GM18870 (cell line): Measurements from ENCODE around the gene UGGT2.
"Not testable (repeated sequence)": the region's sequence is repeated elsewhere in the genome, so short reads cannot be mapped to it uniquely, and the experiment has no call there.

ENCODE experiments used
- ATAC-seq: cut with Tn5 transposase; IDR thresholded peaks from one replicate; pipeline ENCODE4 v1.9.1; 2021; ENCODE audit warnings: moderate library complexity; ENCODE audit not compliant: unreplicated experiment

Gene UGGT2

DNA sequence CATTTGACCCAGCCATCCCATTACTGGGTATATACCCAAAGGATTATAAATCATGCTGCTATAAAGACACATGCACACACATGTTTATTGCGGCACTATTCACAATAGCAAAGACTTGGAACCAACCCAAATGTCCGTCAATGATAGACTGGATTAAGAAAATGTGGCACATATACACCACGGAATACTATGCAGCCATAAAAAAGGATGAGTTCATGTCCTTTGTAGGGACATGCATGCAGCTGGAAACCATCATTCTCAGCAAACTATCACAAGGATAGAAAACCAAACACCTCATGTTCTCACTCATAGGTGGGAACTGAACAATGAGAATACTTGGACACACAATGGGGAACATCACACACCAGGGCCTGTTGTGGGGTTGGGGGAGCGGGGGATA is 2.2 kb downstream of the UGGT2 start:
- ATAC-seq = not testable (repeated sequence)

DNA sequence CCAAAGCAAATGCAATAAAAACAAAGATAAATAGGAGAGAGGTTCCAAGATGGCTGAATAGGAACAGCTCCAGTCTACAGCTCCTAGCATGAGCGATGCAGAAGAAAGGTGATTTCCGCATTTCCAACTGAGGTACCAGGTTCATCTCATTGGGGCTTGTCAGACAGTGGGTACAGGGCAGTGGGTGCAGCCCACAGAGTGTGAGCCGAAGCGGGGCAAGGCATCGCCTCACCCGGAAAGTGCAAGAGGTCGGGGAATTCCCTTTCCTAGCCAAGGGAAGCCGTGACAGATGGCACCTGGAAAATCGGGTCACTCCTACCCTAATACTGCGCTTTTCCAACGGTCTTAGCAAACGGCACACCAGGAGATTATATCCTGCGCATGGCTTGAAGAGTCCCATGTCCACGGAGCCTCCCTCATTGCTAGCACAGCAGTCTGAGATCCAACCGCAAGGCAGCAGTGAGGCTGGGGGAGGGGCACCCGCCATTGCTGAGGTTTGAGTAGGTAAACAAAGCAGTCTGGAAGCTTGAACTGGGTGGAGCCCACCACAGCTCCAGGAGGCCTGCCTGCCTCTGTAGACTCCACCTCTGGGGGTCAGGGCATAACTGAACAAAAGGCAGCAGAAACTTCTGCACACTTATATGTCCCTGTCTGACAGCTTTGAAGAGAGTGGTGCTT is 6.6 kb downstream of the UGGT2 start:
- ATAC-seq = not testable (repeated sequence)

DNA sequence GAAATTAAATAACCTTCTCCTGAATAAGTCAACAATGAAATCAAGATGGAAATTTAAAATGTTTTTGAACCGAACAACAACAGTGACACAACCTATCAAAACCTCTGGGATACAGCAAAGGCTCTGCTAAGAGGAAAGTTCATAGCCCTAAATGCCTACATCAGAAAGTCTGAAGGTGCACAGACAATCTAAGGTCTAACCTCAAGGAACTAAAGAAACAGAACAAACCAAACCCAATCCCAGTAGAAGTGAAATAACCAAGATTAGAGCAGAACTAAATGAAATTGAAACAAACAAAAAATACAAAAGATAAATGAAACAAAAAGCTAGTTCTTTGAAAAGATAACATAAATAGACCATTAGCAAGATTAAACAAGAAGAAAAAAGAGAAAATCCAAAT is 9.0 kb downstream of the UGGT2 start:
- no peak for ATAC-seq

DNA sequence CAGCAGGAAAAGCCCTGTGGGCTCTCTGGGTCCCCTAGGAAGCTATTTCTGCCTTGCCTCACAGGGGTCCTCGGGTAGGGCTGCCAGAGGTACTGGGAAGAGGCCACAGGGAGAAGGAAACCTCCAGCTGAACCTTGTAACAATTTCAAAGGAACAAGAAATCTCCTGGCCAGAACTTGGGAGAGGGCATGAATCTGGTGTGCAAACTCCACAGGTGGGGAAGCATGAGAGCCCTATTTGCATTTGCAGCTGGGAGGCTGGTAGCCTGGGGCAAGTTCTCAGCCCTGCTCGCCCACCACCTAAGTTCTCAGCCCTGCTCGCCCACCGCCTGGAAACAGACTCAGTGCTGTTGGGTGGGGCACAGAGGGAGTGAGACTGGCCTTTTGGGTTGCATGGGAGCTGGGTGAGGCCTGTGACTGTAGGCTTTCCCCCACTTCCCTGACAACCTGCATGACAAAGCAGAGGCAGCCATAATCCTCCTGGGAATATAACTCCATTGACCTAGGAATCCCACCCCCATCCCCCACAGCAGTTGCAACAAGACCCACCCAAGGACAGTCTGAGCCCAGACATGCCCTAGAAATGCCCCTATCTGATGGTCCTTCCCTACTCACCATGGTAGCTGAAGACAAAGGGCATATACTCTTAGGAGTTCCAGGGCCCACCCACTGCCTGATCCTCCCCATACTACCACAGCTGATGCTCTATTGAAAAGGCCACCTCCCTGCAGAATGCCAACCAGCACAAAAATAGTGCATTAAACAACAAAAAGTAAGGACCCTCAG is 11.7 kb downstream of the UGGT2 start:
- no peak for ATAC-seq

DNA sequence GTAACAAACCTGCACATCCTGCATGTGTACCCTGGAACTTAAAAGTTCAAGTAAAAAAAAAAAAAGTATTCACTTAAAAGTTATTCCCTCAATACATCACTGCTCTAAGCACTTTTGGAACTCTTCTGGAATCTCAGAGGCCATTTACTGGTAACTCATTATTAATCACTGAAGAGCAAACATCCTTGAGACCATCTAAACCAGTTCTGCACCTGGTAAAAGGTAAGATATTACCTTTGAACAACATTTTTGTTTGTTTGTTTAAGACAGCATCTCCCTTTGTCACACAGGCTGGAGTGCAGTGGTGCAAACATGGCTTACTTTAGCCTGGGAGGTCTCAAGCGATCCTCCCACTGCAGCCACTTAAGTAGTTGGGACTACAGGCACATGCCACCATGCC is 16.7 kb downstream of the UGGT2 start:
- no peak for ATAC-seq

DNA sequence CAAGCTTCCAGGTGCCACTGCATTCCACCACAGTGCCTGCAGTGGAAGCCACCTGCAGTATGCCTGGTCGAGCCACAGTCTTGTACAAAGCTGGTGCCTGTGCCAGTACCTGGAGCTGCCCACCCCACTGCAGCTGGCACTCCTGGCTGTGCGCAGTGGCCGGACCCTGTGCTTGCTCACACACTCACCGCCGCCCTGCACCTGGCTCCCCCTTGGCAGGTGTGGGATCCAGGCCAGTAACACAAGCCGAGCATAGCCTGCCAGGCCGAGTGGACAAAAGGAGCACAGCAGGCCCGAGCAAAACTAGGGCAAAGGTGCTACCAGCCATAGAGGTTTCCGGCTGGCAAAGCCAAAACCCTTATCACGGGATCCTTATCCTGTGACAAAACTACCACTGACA is 18.5 kb downstream of the UGGT2 start:
- no peak for ATAC-seq

DNA sequence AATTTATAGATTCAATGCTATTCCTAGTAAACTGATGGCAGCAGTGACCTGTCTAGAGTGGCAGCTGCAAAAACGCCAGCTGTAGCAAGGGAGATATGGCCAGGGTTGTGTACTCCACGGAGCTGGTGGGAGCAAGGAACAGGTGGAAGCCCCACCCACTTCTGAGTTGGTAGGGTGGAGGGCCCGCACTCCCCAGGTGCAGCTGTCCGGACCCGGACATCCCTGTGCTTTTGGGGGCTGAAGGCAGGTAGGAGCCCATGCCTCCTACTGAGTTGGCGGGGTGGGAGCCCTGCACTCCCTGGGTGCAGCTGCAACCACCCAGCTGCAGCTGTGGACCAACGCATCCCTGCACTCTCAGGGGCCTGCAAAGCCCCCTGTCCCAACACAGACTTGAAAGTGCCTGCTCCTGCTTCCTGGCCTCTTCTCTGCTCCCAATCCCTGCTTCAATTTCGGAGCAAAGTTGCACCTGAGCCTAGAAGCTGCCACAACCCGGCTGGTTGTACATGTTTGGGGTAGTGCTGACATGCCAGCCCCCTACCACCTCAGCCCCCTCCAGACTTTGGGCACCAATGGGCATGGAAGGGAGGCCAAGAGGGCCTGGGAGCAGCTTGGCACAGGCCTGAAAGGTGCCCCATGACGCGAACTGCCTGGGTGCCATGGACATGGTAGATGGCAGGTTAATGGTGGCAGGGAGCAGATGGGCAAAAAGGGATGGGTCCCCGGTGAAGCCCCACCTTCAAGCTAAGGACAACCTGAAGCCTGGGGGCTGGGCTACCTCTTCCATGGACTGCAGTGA is 19.8 kb downstream of the UGGT2 start:
- no peak for ATAC-seq

DNA sequence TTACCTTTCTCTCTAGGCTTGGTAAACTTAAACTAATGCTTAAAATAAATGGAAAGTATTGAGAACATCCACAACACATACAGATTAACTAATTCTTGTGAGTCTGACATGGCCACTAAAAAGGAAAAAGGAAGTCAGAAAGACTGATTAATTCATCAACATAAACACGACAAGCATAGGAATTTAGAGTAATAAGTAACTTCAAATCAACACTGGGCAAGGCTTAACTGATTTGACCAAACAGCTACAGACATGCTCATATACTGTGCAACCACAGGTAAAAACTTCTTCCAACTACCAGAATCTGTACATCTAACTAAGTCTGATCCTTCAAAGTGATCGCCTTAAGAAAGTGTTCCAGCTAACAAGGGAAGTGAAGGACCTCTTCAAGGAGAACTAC is 20.5 kb downstream of the UGGT2 start:
- ATAC-seq = peak; percentile 69

DNA sequence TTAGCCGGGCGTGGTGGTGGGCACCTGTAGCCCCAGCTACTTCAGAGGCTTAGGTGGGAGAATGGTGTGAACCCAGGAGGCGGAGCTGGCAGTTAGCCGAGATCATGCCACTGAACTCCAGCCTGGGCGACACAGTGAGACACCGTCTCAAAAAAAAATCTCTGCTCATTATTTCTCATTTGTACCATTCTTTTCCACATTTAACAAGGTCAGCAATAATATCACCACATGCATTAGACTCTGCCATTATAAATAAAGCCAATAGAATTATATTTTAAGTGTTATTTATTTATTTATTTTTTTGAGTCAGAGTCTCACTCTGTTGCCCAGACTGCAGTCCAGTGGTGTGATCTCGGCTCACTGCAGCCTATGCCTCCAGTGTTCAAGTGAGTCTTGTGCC is 24.2 kb downstream of the UGGT2 start:
- no peak for ATAC-seq

DNA sequence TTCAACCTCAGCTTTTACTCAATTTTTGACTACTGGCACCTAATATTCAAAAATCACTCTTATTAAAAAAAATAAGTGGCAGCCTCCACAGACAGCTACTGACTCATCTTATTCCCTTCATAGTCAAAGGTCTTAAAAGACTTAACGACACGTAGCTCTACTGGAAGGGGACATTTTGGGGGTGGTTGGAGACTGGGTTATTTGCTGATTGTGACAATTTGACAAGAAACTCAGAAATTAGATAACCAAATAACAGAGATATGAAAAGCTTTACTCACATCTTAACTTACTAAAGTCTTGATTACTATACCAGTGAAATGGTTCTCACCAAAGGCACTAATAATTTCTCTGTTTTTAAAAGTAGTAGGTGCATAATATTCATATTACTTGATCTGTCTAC is 25.7 kb downstream of the UGGT2 start:
- ATAC-seq = no peak

DNA sequence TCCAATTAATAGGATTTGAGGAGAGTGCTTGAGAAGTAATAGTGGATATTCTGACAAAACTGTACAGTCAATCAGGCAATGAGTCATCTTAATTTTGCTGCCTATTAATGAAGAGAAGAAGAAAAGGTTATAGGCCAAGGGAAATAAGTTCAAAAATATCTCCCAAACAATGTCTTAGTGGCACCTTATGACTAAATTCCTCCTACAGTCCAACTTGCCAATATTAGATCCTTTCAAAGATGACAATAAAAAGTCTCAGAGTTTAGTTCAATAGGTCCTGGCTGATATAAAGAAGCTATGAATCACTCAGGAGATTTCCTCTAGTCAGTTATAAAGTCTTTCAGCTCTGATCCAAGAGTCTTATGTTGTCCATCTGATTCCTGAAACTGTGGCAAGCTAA is 27.9 kb downstream of the UGGT2 start:
- ATAC-seq = no peak

DNA sequence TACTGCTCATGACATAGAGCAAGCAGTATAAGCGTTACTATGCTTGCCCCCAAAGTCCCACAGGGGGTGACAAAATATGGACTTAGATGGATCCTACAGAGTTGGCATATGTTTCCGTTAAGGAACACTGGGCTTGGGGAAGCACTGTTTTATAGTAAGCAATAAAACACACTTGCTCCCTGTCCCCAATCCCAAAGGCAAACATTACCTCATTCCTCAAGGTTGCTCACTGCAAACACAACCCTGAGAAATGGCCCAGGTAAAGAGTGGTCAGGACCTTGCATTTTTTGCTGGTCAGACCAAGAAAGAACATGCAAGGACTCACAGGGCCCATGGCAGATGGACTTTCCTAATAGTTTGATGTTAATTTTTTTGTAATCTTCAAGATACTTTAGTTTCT is 32.3 kb downstream of the UGGT2 start:
- no peak for ATAC-seq

DNA sequence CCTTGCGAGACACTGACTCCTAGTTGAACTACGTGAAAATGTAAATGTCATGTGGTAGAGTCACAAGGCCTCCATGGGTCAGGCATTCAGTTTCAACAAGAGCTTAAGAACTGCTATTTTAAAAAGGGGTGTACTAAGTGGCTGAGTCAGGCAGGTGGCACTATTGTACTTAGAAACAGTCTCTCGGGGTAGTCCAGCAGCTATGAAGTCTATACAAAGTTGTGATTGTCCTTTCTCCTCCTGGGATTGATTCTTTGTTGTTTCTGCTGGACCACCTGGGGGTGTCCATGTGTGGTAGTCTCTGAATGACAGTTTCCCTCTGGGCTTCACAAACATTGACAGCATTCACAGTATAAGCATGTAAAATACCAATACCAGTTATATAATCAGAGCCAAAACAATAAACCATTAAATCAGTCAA is 33.0 kb downstream of the UGGT2 start:
- ATAC-seq = peak; percentile 95

DNA sequence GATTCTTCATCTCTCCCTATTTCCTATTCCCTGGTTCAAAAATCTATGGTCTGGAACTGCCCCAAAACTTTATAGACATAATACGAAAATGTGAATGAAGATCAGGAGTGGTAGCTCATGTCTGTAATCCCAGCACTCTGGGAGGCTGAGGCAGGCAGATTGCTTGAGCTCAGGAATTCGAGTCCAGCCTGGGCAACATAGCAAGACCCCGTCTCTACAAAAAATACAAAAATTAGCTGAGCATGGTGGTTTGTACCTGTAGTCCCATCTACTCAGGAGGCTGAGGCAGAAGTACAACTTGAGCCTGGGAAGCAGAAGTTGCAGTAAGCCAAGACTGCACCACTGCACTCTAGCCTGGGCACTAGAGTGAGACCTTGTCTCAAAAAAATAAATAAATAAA is 35.1 kb downstream of the UGGT2 start:
- ATAC-seq = no peak

DNA sequence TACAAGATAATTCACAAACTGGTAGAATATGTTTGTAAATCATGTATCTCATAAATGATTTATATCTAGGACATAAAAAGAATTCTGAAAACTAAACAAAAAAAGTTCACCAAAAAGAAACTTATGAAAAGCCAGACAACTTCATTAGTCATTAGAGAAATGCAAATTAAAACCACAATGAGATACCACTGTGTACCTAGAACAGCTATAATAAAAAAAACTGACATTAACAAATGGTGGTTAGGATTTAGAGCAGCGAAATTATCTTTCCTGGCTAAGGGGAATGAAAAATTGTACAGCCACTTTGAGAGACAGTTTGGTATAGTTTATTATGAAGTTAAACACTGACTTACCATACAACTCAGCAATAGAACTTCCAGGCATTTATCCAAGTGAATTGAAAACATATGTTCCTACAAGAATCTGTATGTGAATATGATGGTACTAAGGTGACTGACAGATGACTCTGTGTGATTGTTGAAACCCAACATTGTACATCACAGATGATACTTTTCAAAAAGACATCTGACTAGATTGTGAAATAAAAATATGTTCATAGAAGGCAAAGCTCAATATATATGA is 41.8 kb downstream of the UGGT2 start:
- ATAC-seq = peak; percentile 58

DNA sequence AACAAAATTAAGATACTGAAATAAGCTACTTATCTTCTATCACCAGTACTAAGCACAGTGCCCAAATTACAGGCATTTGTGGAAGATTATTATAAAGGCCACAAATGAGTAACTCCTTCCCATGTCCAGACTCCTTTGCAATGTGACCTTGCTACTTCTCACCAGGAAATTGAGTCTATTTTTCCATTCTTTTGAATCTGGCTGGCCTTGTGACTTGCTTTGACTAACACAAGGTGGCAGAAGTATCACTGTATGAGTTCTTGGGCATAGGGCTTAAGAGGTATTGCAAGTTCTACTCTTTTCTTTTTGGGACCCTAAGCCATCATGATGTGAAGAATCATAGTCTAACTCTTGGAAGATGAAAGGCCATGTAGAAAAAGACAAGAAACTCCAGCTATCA is 49.9 kb downstream of the UGGT2 start:
- no peak for ATAC-seq

DNA sequence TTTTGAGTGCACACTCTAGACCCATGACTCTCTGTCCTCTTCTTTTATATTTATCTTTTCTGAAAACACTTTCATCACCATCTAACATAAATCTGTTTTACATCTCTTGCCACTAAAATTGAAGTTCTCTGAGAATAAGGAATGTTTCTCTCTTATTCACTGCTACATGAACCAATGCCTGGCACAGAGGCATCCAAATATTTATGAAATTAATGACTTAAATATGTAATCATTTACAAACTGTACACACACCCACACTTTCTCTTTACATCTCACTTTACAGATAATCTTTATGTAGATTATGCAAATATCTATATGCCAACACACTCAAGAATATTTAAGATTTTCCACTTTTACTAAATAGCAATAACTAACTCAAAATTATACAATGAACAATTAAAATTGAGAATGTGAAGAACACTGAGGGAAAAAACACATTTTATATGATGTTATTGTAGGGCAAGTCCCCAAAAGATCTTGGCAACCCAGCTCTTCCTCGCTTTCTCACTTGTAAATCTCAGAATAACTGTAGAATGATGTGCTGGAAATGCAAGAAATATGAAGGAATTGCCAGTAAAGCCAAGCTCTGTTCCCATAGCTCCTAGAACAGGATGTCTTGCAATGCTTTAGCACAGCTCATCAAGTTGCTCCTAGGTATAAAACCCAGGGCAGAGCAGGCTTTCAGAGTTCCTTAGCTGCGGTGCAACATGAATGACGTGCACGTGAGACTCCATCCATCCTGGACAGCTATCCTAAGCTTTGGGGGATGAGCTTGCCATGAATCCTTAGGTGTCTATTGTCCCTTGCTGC is 50.7 kb downstream of the UGGT2 start:
- ATAC-seq = no peak

DNA sequence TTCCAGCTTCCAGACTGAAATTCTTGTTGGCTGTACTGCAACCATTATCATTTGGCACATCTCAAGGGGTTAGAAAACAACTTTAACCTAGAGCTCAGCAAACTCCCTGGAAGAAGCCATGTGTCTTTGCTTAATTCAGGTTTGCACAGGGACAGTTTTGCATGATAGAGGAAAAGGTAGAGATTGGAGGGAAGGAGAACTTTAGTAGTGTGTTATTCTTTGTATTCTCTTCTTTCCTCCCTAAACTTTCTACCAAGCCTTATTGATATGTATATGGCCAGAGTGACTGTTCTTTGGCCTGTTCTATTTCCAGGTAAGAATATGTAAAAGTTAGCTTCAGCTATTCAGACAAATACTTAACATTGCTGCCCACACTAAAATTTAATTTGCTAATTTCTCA is 53.1 kb downstream of the UGGT2 start:
- no peak for ATAC-seq

DNA sequence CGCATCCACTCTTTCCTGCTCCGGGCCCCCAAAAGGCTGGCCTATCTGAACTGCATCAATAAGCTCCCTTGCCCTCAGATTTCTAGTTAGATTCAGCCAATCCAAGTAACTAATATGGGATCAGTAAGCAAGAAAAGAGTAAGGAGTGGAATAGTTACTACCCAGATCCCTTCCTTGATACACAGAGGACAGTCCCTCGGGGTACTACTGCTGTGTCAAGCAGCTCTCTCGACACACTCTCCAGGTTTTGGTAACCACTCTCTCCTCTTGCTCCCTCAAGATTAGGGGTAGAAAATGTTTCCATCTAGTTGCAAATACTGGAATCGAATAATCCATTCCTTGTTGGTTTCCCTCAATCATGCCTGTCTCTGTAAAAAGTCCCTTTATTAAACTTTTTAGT is 65.4 kb downstream of the UGGT2 start:
- ATAC-seq = no peak

DNA sequence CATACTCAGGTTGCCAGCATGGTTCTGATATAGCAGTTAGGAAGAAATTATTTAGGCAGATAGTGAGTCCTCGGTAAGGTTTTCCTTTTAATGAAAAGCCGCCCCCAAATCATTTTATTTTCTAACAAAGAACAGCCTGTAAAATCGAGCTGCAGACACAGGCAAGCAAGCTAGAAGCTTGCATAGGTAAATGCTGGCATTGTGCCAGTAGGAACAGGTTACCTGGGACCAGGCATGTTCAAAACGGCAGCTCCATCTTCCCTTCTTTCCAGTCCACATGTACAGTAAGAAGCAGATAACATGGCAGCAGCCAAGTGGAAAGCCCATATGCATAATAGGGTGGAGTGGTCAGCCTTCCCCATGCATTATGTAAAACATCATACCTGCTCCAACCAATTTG is 71.1 kb downstream of the UGGT2 start:
- no peak for ATAC-seq

DNA sequence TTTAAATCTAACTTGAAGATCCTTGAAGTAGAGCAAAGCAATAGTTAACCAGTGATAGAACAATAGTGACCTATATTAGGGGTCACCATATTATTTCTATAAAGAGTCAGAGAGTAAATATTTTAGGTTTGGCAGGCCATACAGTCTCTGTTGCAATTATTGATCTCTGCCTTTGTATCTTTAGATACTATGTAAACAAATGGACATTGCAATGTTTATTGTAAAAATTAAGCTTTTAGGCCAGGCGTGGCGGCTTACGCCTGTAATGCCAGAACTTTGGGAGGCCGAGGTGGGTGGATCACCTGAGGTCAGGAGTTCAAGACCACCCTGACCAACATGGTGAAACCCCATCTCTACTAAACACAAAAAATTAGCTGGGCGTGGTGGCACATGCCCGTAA is 80.5 kb downstream of the UGGT2 start:
- ATAC-seq = not testable (repeated sequence)
